WERI-Rb-1 (cell line): ENCODE measurements around the gene WFDC8.

Experiments used
- DNase-seq: peaks from one replicate; pipeline ENCODE4 v3.0.0-alpha.2; 2020
- H3K27ac ChIP-seq: fragments of 250-450 bp; sonication (Bioruptor Pico); 2 replicates; pipeline ENCODE4 v1.5.1; 2020; ENCODE audit warnings: mild to moderate bottlenecking, moderate library complexity
- H3K27me3 ChIP-seq: fragments of 250-450 bp; sonication (Bioruptor Pico); 2 replicates; pipeline ENCODE4 v1.5.1; 2021; ENCODE audit warnings: mild to moderate bottlenecking, low read depth, moderate library complexity; ENCODE audit not compliant: insufficient read depth, severe bottlenecking
- H3K36me3 ChIP-seq: fragments of 250-450 bp; sonication (Bioruptor Pico); 2 replicates; pipeline ENCODE4 v1.5.1; 2020; ENCODE audit warnings: mild to moderate bottlenecking, moderate library complexity
- H3K4me3 ChIP-seq: 2 replicates; pipeline ENCODE4 v1.5.1; 2011; ENCODE audit warnings: low read depth, mild to moderate bottlenecking, control low read depth, low read length
- H3K9me3 ChIP-seq: fragments of 250-450 bp; sonication (Bioruptor Pico); 2 replicates; pipeline ENCODE4 v1.5.1; 2021; ENCODE audit warnings: mild to moderate bottlenecking, moderate library complexity; ENCODE audit not compliant: severe bottlenecking
- CTCF ChIP-seq: IDR thresholded peaks from 2 replicates; pipeline ENCODE4 v1.5.1; 2011; ENCODE audit warnings: low read depth, mild to moderate bottlenecking, control low read depth, inconsistent platforms, low read length

WFDC8 gene

GRCh38 chr20:45564760-45565276, 14.3 kb downstream of the WFDC8 start:
- Histone ChIP-seq H3K27me3 (no peaks in the 10 kb centered on the region), H3K27ac (no peak overlapping the region), H3K4me3 (no peak overlapping the region), H3K36me3 (no peaks in the 10 kb centered on the region), H3K9me3 (no peaks in the 10 kb centered on the region)
- TF ChIP-seq CTCF, result no peak
- DNase-seq, result no peak

GRCh38 chr20:45555198-45555597, 23.9 kb downstream of the WFDC8 start:
- Histone ChIP-seq H3K27me3 (no peaks in the 10 kb centered on the region), H3K27ac (no peak overlapping the region), H3K9me3 (peaks cover 3% of the 10 kb centered on the region), H3K36me3 (no peaks in the 10 kb centered on the region), H3K4me3 (no peak overlapping the region)
- no peak for DNase-seq
- TF ChIP-seq CTCF, result no peak

GRCh38 chr20:45552456-45552855, 26.6 kb downstream of the WFDC8 start:
- Histone ChIP-seq H3K9me3 (peaks cover 3% of the 10 kb centered on the region), H3K27me3 (peaks cover 3% of the 10 kb centered on the region), H3K36me3 (no peaks in the 10 kb centered on the region), H3K4me3 (no peak overlapping the region), H3K27ac (no peak overlapping the region)
- TF ChIP-seq CTCF, result no peak
- no peak for DNase-seq

GRCh38 chr20:45550765-45551164, 28.3 kb downstream of the WFDC8 start:
- Histone ChIP-seq H3K9me3 (peaks cover 3% of the 10 kb centered on the region), H3K27ac (no peak overlapping the region), H3K36me3 (no peaks in the 10 kb centered on the region), H3K27me3 (peaks cover 3% of the 10 kb centered on the region), H3K4me3 (no peak overlapping the region)
- TF ChIP-seq CTCF, result no peak
- DNase-seq, result no peak

GRCh38 chr20:45548410-45548809, 30.7 kb downstream of the WFDC8 start:
- H3K36me3 ChIP-seq, result no peaks in the 10 kb centered on the region
- no peak for DNase-seq
- H3K9me3 ChIP-seq, result peaks cover 3% of the 10 kb centered on the region
- H3K27ac ChIP-seq, result no peak overlapping the region
- H3K27me3 ChIP-seq, result peaks cover 3% of the 10 kb centered on the region
- no peak for TF ChIP-seq CTCF
- no peak overlapping the region for H3K4me3 ChIP-seq

- H3K9me3 ChIP-seq, result peaks cover 3% of the 10 kb centered on the region
- peaks cover 3% of the 10 kb centered on the region for H3K27me3 ChIP-seq
- DNase-seq, result no peak
- H3K36me3 ChIP-seq, result no peaks in the 10 kb centered on the region
- H3K27ac ChIP-seq, result no peak within 1 kb of the TSS
- TF ChIP-seq CTCF, result no peak
- no peak within 1 kb of the TSS for H3K4me3 ChIP-seq
Measured at GRCh38 chr20:45547206-45547770, 31.8 kb downstream of the WFDC8 start, which contains the start of gene EPPIN. TSS of gene EPPIN (minus strand) at chr20:45547401. CDS start at chr20:45547357, 44 bp downstream.
